HepG2 (cell line): ENCODE results near the gene GAS6. TPM values are rescaled to one million over a fixed set of nuclear protein-coding genes. Genes with fewer than 3 reads are reported as not detected.

Experiments used
- ATAC-seq: fragments of 200-7000 bp; cut with Tn5 transposase; 3 replicates; pipeline ENCODE4 v1.9.1; 2020; ENCODE audit warnings: mild to moderate bottlenecking, moderate library complexity
- BruUV-seq: library from RNA; stranded (reverse); fragments of 400-500 nt; replicated peaks from 2 replicates; lab custom pipeline; 2021; lab: Mats Ljungman, UMichigan
- CTCF ChIA-PET: fragments of 300-600 bp; formaldehyde crosslinking; extraction: SDS; loops from one replicate; lab custom pipeline; 2021; ENCODE audit warnings: low total read pairs, inconsistent platforms, low intra/inter-chr PET ratio; lab: Yijun Ruan, JAX
- POLR2A ChIA-PET: fragments of 350-600 bp; sonication (Branson Sonifier 250); formaldehyde crosslinking; loops from one replicate; lab custom pipeline; 2020; ENCODE audit warnings: antibody characterized with exemption, inconsistent platforms; lab: Yijun Ruan, JAX
- DNase-seq: peaks from one replicate; pipeline ENCODE4 v3.0.0-alpha.2; 2015; ENCODE audit warnings: low spot score
- FAIRE-seq: peaks from 3 replicates; lab custom pipeline; 2011; peaks lifted over from hg19 to GRCh38; lab: Jason Lieb, UNC
- H2AFZ ChIP-seq: one replicate; pipeline ENCODE4 v1.6.1; 2011; ENCODE audit warnings: low read length, inconsistent platforms
- H3K27ac ChIP-seq: fragments of 300-600 bp; 3 replicates; pipeline ENCODE4 v1.8.0; 2011; ENCODE audit warnings: mixed run types, mild to moderate bottlenecking, mixed read lengths, low read length, inconsistent platforms; ENCODE audit not compliant: insufficient read depth; ENCODE audit errors: extremely low read length
- H3K27me3 ChIP-seq, 2 experiments: fragments of 200-600 bp in 1 of 2; 2 replicates in 1 of 2; 3 replicates in 1 of 2; pipeline versions ENCODE4 v1.6.0 to v1.8.0; 2011; ENCODE audit warnings: low read length in 2 of 2, mild to moderate bottlenecking in 2 of 2, moderate library complexity in 2 of 2, inconsistent platforms in 1 of 2; ENCODE audit not compliant: insufficient read depth in 2 of 2, control insufficient read depth in 1 of 2
- H3K36me3 ChIP-seq, 2 experiments: fragments of 200-600 bp in 1 of 2; replicated peaks in 1 of 2; 2 replicates in 1 of 2; 3 replicates in 1 of 2; pipeline versions ENCODE4 v1.5.1 to v1.8.0; 2011; ENCODE audit warnings: low read length in 2 of 2, inconsistent platforms in 1 of 2; ENCODE audit not compliant: insufficient read depth in 2 of 2, control insufficient read depth in 1 of 2
- H3K4me1 ChIP-seq: 2 replicates; pipeline ENCODE4 v1.5.1; 2012; ENCODE audit warnings: low read length, inconsistent platforms; ENCODE audit not compliant: insufficient read depth
- H3K4me2 ChIP-seq: 2 replicates; pipeline ENCODE4 v1.6.0; 2011; ENCODE audit warnings: low read depth, low read length, inconsistent platforms
- H3K4me3 ChIP-seq, 3 experiments: fragments of 200-600 bp in 1 of 3; sonication (generic), shearing (Covaris generic) in 1 of 3; replicated peaks in 1 of 3; 2 replicates each; pipeline ENCODE4 v1.5.1; 2011 to 2016; ENCODE audit warnings: low read length in 3 of 3, inconsistent platforms in 2 of 3, low read depth in 2 of 3, mild to moderate bottlenecking in 2 of 3, control low read depth in 1 of 3, mixed read lengths in 1 of 3; ENCODE audit not compliant: insufficient read depth in 1 of 3
- H3K79me2 ChIP-seq: one replicate; pipeline ENCODE4 v1.6.1; 2011; ENCODE audit warnings: low read length, inconsistent platforms; ENCODE audit not compliant: insufficient read depth
- H3K9ac ChIP-seq: 2 replicates; pipeline ENCODE4 v1.6.0; 2011; ENCODE audit warnings: mild to moderate bottlenecking, low read depth, low read length, inconsistent platforms; ENCODE audit not compliant: insufficient read depth
- H3K9me3 ChIP-seq: 2 replicates; pipeline ENCODE4 v1.5.1; 2012; ENCODE audit warnings: mild to moderate bottlenecking, low read length
- H4K20me1 ChIP-seq: 2 replicates; pipeline ENCODE4 v1.6.0; 2011; ENCODE audit warnings: inconsistent platforms, mild to moderate bottlenecking, low read length, moderate library complexity; ENCODE audit not compliant: insufficient read depth
- ARNT ChIP-seq: fragments of 450-650 bp; IDR thresholded peaks from 2 replicates; pipeline ENCODE4 v1.6.1; 2017
- DBP ChIP-seq: sonication (generic); formaldehyde crosslinking; IDR thresholded peaks from 2 replicates; pipeline ENCODE4 v1.4.0; 2020; ENCODE audit warnings: missing genetic modification reagents; ENCODE audit errors: not compliant biosample characterization
- DPF2 ChIP-seq: sonication (generic); formaldehyde crosslinking; IDR thresholded peaks from 2 replicates; pipeline ENCODE4 v1.4.0; 2020; ENCODE audit warnings: mild to moderate bottlenecking, low read depth, missing genetic modification reagents, borderline replicate concordance
- FOXC1 ChIP-seq: sonication (generic); formaldehyde crosslinking; IDR thresholded peaks from 2 replicates; pipeline ENCODE4 v1.8.0; 2022; ENCODE audit warnings: mild to moderate bottlenecking, missing genetic modification reagents, borderline replicate concordance
- FOXO4 ChIP-seq: sonication (generic); formaldehyde crosslinking; conservative IDR thresholded peaks from 2 replicates; pipeline ENCODE4 v1.8.1; 2023; ENCODE audit warnings: missing genetic modification reagents
- HNF1A ChIP-seq, 2 experiments: sonication (generic) in 1 of 2; formaldehyde crosslinking in 1 of 2; IDR thresholded peaks; 2 replicates each; pipeline versions ENCODE4 v1.4.0 to v1.6.1; 2016 to 2020; ENCODE audit warnings: borderline replicate concordance in 1 of 2, low read depth in 1 of 2, mild to moderate bottlenecking in 1 of 2, missing genetic modification reagents in 1 of 2
- MED1 ChIP-seq: sonication (generic); formaldehyde crosslinking; IDR thresholded peaks from 2 replicates; pipeline ENCODE4 v1.4.0; 2020; ENCODE audit warnings: missing genetic modification reagents
- PITX1 ChIP-seq: sonication (generic); formaldehyde crosslinking; IDR thresholded peaks from 2 replicates; pipeline ENCODE4 v1.5.1; 2020; ENCODE audit warnings: mild to moderate bottlenecking, missing genetic modification reagents
- SALL1 ChIP-seq: sonication (generic); formaldehyde crosslinking; IDR thresholded peaks from 2 replicates; pipeline ENCODE4 v1.8.0; 2022; ENCODE audit warnings: mild to moderate bottlenecking, missing genetic modification reagents
- SMAD9 ChIP-seq: sonication (generic); formaldehyde crosslinking; IDR thresholded peaks from 2 replicates; pipeline ENCODE4 v1.5.1; 2020; ENCODE audit warnings: mild to moderate bottlenecking, missing genetic modification reagents
- TGIF2 ChIP-seq: IDR thresholded peaks from 2 replicates; pipeline ENCODE4 v1.6.1; 2016; ENCODE audit warnings: control low read depth, missing compliant biosample characterization
- YEATS4 ChIP-seq: sonication (generic); formaldehyde crosslinking; IDR thresholded peaks from 2 replicates; pipeline ENCODE4 v1.4.0; 2020; ENCODE audit warnings: missing genetic modification reagents, borderline replicate concordance
- ZBTB14 ChIP-seq: sonication (generic); formaldehyde crosslinking; IDR thresholded peaks from 2 replicates; pipeline ENCODE4 v1.4.0; 2020; ENCODE audit warnings: missing genetic modification reagents
- ZBTB38 ChIP-seq: sonication (generic); formaldehyde crosslinking; IDR thresholded peaks from 2 replicates; pipeline ENCODE4 v1.5.1; 2020; ENCODE audit warnings: mild to moderate bottlenecking, missing genetic modification reagents
- ZNF558 ChIP-seq: sonication (generic); formaldehyde crosslinking; IDR thresholded peaks from 2 replicates; pipeline ENCODE4 v1.9.0; 2022; ENCODE audit warnings: mild to moderate bottlenecking, missing genetic modification reagents, borderline replicate concordance
- ZNF691 ChIP-seq: sonication (generic); formaldehyde crosslinking; IDR thresholded peaks from 2 replicates; pipeline ENCODE4 v1.4.0; 2020; ENCODE audit warnings: missing genetic modification reagents, low read depth, mild to moderate bottlenecking, borderline replicate concordance
- ZSCAN21 ChIP-seq: sonication (generic); formaldehyde crosslinking; IDR thresholded peaks from 2 replicates; pipeline ENCODE4 v1.8.0; 2022; ENCODE audit warnings: mild to moderate bottlenecking, missing genetic modification reagents, moderate library complexity, borderline replicate concordance
- WGBS: methylation state at CpG from one replicate; pipeline ENCODE4 v1.1.6; 2017; ENCODE audit warnings: low lambda C conversion rate; 5-methylcytosine and 5-hydroxymethylcytosine counted together
- in situ Hi-C: cut with HindIII; loops from 2 replicates; pipeline ENCODE4 v1.10.0; 2017; ENCODE audit warnings: low pct_unique_long_range_greater_than_20kb; ENCODE audit not compliant: extremely low pct_ligation_motif_present
- intact Hi-C: fragments of 100-400 bp; cut with micrococcal nuclease; formaldehyde crosslinking; loops from one replicate; pipeline ENCODE4 v1.10.0; 2022; ENCODE audit not compliant: unreplicated experiment
- polyA plus RNA-seq, 8 experiments: library from polyadenylated mRNA; depleted of rRNA in 3 of 8; stranded (reverse) in 7 of 8; unstranded in 1 of 8; fragments of >200 nt; fragmentation: Illumina TruSeq in 4 of 8; extraction: Trizol in 4 of 8; gene quantifications; 2 replicates each; pipeline versions ENCODE4 v1.2.1 to v1.2.3, GENCODE V29; 2011 to 2016; ENCODE audit warnings: low read depth in 4 of 8, missing spikeins in 1 of 8, mixed read lengths in 1 of 8; ENCODE audit not compliant: insufficient read depth in 1 of 8
- total RNA-seq, 5 experiments: library from RNA; depleted of rRNA; stranded (reverse); fragments of >200 nt; fragmentation: Illumina TruSeq; extraction: Trizol; gene quantifications; 2 replicates each; pipeline ENCODE4 v1.2.3, GENCODE V29; 2016; ENCODE audit warnings: low read depth in 1 of 5

Gene GAS6
- total and polyA plus RNA-seq, 2 of the 13 experiments (the other 11 are each of a cell fraction or from before 2014, with no cell fraction given), result 0.09 to 0.24 TPM

GRCh38 chr13:113895436-113895835, 31.6 kb upstream of the GAS6 start:
- intact Hi-C loops, result no loop called here
- ChIA-PET POLR2A (no interaction called here), CTCF (no interaction called here)
- no peaks in the 10 kb centered on the region for H4K20me1 ChIP-seq
- no peaks in the 10 kb centered on the region for H3K36me3 ChIP-seq
- BruUV-seq, result no TSS peak
- no peaks in the 10 kb centered on the region for H3K9me3 ChIP-seq
- no peak overlapping the region for H3K9ac ChIP-seq
- ATAC-seq, result no peak
- no peaks in the 10 kb centered on the region for H3K4me1 ChIP-seq
- no peak overlapping the region for H3K4me2 ChIP-seq
- no peak overlapping the region for H3K27ac ChIP-seq
- in situ Hi-C loops, result no loop called here
- H3K4me3 ChIP-seq, result no peak overlapping the region
- FAIRE-seq, result no peak
- no peaks in the 10 kb centered on the region for H3K79me2 ChIP-seq
- H3K27me3 ChIP-seq, result peaks cover 0 to 17% of the 10 kb centered on the region in 2 experiments; a peak in 4 of 5 replicates
- no peak for DNase-seq
- no peak overlapping the region for H2AFZ ChIP-seq
- WGBS, result 38% methylated on average over 1 of the region's 1 CpG
- TF ChIP-seq SMAD9 (CRISPR knock-in tag) (no peak), DBP (no peak), ZNF558 (CRISPR knock-in tag) (no peak), TGIF2 (no peak), HNF1A (IDR thresholded peaks at IDR 0.05; ENCODE audit: low read depth) (no peak), HNF1A (CRISPR knock-in tag; IDR thresholded peaks at IDR 0.05; ENCODE audit: borderline replicate concordance) (no peak), ZNF691 (CRISPR knock-in tag) (no peak), FOXC1 (CRISPR knock-in tag) (no peak), DPF2 (CRISPR knock-in tag) (no peak), ZSCAN21 (no peak), FOXO4 (CRISPR knock-in tag) (no peak), MED1 (no peak), ARNT (no peak), YEATS4 (CRISPR knock-in tag) (no peak), ZBTB38 (CRISPR knock-in tag) (no peak), PITX1 (CRISPR knock-in tag) (no peak), SALL1 (no peak), ZBTB14 (no peak)
